Measurements from ENCODE around the gene ZNF785. TPM values are rescaled to one million over a fixed set of nuclear protein-coding genes. Genes with fewer than 3 reads are reported as not detected.
A peak's percentile ranks its signal among the peaks of the same experiment; 100 is the strongest.

Gene ZNF785
- total and polyA plus RNA-seq, 2 of the 13 experiments (the other 11 are each of a cell fraction or from before 2014, with no cell fraction given) = 0.01 TPM; not detected in 1

GRCh38 chr16:30535106-30535776 is 50.3 kb downstream of the ZNF785 start (continued):
- TF ChIP-seq PRDM10 (CRISPR knock-in tag; IDR thresholded peaks at IDR 0.05; ENCODE audit: low read depth) (no peak), ZNF205 (CRISPR knock-in tag; IDR thresholded peaks at IDR 0.05) (no peak), ZNF691 (CRISPR knock-in tag; IDR thresholded peaks at IDR 0.05; ENCODE audit: borderline replicate concordance, low read depth) (no peak), JUNB (CRISPR knock-in tag; IDR thresholded peaks at IDR 0.05; ENCODE audit: borderline replicate concordance) (no peak), SPEN (CRISPR knock-in tag; IDR thresholded peaks at IDR 0.05; ENCODE audit: low read depth) (no peak), ZUFSP (CRISPR knock-in tag; IDR thresholded peaks at IDR 0.05; ENCODE audit: borderline replicate concordance) (no peak), TFE3 (CRISPR knock-in tag; IDR thresholded peaks at IDR 0.05) (peak; percentile 13; the same call in 1 of the 2 replicates), ZNF850 (CRISPR knock-in tag; conservative IDR thresholded peaks at IDR 0.05) (no peak), ZBTB43 (CRISPR knock-in tag; conservative IDR thresholded peaks at IDR 0.05) (0 out of 2 replicates have a peak, but pooled peaks have one; percentile 3), ZBTB42 (CRISPR knock-in tag; IDR thresholded peaks at IDR 0.05) (no peak), ZBTB1 (CRISPR knock-in tag; IDR thresholded peaks at IDR 0.05; ENCODE audit: borderline replicate concordance) (no peak), RXRA (CRISPR knock-in tag; IDR thresholded peaks at IDR 0.05) (no peak), POLR2AphosphoS5 (IDR thresholded peaks at IDR 0.05; ENCODE audit: low read depth, low read length) (no peak; the same call in none of the 2 replicates), NR3C1 (CRISPR knock-in tag; IDR thresholded peaks at IDR 0.05) (no peak), ATF7-NPFF (CRISPR knock-in tag; IDR thresholded peaks at IDR 0.05; ENCODE audit: low read depth) (no peak), ZNF281 (CRISPR knock-in tag; IDR thresholded peaks at IDR 0.05; ENCODE audit: borderline replicate concordance) (no peak), YEATS4 (CRISPR knock-in tag; IDR thresholded peaks at IDR 0.05; ENCODE audit: borderline replicate concordance) (peak; percentile 5; the same call in 1 of the 2 replicates)
